Measurements from ENCODE around the gene STK31. TPM values are rescaled to one million over a fixed set of nuclear protein-coding genes. Genes with fewer than 3 reads are reported as not detected.
"Not testable (repeated sequence)": the region's sequence is repeated elsewhere in the genome, so short reads cannot be mapped to it uniquely, and the experiment has no call there.

STK31 gene
- total RNA-seq, 1 donor from 2014 or later = 1.0 TPM

GRCh38 chr7:23713285-23714149 is 3.5 kb downstream of the STK31 start:
- no peak for DNase-seq (ENCODE audit: low spot score)

DNA sequence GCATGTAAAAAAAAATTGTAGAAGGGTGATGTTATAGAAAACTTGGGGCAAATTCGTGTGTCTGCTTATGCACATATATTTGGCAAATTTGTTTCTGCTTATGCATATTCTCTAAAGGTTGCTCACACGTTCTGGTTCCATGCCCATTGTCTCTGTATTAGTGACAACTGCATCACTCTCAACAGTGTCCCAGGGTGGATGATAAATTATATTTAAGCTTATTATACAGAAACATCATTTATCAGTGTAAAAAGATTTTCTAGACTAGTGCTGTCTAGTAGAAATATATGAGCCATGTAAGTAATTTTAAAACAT is 4.1 kb downstream of the STK31 start:
- no peak for DNase-seq (ENCODE audit: low spot score)

DNA sequence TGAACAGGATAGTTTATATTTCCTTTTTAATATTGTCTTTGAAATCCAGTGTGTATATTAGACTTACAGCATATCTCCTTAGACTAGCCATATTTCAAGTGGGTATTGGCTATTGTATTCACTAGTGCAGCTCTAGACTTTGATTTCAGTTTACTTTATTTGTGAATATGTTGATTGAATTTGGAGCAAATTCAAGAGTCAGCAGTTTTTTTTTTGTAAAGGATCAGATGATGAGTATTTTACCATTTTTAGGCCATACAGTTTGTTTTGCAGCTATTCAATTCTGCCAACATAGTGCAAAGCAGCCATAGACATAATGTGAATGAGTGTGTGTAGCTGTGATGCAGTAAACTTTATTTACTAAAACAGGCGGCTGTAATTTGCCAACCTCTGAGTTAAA is 4.6 kb downstream of the STK31 start:
- no peak for DNase-seq (ENCODE audit: low spot score)

DNA sequence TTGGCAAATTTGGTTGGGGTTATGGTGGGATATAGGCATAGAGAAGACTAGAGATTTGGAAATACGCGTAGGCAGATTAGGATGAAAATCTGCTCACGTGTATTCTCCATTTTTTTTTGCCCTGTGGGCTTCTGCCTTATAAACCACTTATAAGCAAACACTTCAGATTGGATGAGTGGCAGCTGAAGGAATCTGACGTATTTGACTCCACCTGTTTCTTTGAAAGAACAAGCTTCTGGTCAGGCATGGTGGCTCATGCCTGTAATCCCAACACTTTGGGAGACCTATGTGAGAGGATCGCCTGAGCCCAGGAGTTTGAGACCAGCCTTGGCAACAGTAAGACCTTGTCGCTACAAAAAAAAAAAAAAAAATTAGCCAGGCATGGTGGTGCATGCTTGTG is 5.1 kb downstream of the STK31 start:
- DNase-seq (ENCODE audit: low spot score) = no peak

DNA sequence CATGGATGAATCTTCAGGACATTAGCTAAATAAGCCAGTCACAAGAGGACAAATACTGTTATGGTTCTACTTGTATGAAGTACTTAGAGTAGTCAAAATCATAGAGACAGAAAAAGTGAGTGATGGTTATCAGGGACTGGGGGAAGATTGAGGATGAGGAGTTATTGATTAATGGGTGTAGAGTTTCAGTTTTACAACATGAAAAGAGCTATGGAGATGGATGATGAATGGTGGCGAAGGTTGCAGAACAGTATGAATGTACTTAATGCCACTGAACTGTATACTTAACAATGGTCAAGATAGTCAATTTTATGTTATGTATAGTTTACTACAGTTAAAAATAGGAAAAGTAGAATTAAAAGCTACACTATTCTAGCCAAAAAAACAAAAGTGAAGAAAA is 7.8 kb downstream of the STK31 start:
- no peak for DNase-seq (ENCODE audit: low spot score)

- DNase-seq (ENCODE audit: low spot score) = no peak
These were observed 11.4 kb downstream of the STK31 start for GRCh38 chr7:23721456-23721855.

DNA sequence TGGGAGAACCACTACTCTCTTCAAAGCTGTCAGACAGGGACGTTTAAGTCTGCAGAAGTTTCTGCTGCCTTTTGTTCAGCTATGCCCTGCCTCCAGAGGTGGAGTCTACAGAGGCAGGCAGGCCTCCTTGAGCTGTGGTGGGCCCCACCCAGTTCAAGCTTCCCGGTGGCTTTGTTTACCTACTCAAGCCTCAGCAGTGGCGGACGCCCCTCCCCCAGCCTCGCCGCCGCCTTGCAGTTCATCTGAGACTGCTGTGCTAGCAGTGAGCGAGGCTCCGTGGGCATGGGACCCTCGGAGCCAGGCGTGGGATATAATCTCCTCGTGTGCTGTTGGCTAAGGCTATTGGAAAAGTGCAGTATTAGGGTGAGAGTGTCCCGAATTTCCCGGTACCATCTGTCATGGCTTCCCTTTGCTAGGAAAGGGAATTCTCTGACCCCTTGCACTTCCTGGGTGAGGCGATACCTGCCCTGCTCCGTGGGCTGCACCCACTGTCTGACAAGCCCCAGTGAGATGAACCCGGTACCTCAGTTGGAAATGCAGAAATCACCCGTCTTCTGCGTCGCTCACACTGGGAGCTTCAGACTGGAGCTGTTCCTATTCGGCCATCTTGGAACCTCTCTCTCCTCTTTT is 12.7 kb downstream of the STK31 start:
- peak; percentile 25 for DNase-seq (ENCODE audit: low spot score)

DNA sequence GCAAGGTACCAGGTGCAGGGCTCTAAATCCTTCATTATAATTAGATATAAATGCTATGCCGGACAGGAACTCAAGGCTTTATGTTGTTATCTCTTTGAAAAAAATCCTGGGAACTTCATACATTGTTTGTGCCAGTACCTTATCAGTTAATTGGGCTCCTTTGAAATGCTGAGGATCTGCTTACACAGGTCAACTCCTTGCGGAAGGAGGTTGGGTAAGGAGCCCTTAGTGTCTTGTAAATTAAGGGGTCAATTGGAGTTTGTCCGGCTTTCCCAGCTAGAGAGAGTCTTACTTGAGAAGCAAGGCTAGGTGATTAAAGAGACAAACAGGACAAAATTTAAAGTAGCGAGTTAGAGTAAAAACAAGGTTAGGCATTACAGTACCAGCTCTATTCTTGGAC is 14.1 kb downstream of the STK31 start:
- DNase-seq (ENCODE audit: low spot score) = not testable (repeated sequence)

GRCh38 chr7:23742051-23742450 is 32.0 kb downstream of the STK31 start:
- no peak for DNase-seq (ENCODE audit: low spot score)

- no peak for DNase-seq (ENCODE audit: low spot score)
These were observed 33.2 kb downstream of the STK31 start for GRCh38 chr7:23743226-23743625.

DNA sequence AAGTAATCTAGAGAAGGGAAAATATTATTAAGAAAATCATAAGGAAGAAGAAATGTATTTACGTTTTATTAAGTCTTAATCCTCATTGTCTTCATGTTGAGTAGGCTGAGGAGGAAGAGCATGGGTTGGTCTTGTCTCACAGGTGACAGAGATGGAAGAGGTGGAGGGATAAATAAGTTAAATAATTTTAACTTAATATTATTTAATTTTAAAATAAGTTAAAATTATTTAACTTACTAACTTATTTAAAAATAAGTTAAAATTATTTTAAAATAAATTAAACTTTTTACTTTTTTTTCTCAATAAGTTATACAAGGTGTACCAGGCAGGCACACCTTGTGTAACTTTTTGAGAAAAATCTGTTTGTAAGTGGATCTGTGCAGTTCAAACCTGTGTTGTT is 36.6 kb downstream of the STK31 start:
- no peak for DNase-seq (ENCODE audit: low spot score)

- DNase-seq (ENCODE audit: low spot score) = no peak
These were observed 41.8 kb downstream of the STK31 start for GRCh38 chr7:23751852-23752251.

DNA sequence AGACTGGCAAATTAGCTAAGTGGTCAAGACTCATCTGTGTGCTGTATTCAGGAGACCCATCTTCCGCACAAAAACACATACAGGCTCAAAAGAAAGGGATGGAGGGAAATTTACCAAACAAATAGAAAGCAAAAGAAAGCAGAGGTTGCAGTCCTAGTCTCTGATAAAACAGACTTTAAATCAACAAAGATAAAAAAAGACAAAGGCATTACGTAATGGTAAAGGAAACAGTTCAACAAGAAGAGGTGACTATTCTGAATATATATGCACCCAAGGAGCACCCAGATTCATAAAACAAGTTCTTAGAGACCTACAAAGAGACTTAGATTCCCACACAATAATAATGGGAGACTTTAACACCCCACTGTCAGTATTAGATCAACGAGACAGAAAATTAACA is 48.8 kb downstream of the STK31 start:
- not testable (repeated sequence) for DNase-seq (ENCODE audit: low spot score)

GRCh38 chr7:23759671-23760391 is 49.8 kb downstream of the STK31 start:
- no peak for DNase-seq (ENCODE audit: low spot score)

GRCh38 chr7:23765943-23766342 is 55.9 kb downstream of the STK31 start:
- no peak for DNase-seq (ENCODE audit: low spot score)

- no peak for DNase-seq (ENCODE audit: low spot score)
These were observed 57.5 kb downstream of the STK31 start for GRCh38 chr7:23767514-23767913.

DNA sequence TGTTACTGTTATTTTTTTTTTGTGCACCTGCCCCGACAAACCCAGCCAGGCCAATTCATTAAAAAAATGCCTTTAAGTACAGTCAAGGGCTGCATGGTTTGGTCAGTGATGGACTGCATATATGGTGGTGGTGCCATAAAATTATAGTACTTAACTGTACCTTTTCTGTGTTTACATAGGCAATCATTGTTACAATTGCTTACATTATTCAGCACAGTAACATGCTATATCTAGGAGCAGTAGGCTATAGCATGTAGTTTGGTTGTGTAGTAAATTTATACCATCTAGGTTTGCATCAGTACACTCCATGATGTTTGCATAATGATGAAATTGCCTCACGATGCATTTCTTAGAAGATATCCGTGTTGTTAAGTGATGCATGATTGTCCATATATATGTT is 58.0 kb downstream of the STK31 start:
- DNase-seq (ENCODE audit: low spot score) = no peak

- not testable (repeated sequence) for DNase-seq (ENCODE audit: low spot score)
These were observed 69.3 kb downstream of the STK31 start for GRCh38 chr7:23779185-23779800.

DNA sequence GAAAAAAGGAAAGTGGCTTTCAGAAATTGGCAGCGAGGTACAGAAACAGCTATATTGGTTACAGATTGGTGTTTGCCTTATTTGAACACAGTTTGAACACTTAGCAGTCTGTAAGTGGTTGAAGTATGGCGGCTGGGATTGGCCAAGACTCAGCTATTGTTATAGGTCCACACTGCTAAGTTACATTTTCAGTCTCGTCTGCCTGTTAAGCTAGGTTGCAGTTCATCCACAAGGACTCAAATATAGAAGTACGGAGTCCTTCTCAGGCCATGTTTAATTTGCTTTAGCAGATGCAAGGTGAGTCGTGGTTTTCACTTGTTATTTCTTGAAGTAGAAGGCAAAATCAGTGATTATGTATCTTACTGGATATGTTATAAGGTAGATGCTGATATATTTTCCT is 73.1 kb downstream of the STK31 start:
- no peak for DNase-seq (ENCODE audit: low spot score)

DNA sequence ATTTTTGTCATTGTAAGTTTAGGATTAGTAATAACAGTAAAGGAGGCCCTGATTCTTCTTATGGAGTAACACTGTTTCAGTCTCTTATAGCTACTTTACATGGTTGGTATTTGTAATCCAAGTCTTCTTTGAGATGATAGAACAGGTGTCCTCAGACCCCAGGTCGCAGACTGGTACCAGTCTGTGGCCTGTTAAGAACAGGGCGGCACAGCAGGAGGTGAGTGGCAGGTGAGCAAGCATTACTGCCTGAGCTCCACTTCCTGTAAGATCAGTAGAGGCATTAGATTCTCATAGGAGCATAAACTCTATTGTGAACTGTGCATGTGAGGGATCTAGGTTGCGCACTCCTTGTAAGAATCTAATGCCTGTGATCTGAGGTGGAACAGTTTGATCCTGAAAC is 77.3 kb downstream of the STK31 start:
- DNase-seq (ENCODE audit: low spot score) = no peak

- no peak for DNase-seq (ENCODE audit: low spot score)
These were observed 78.8 kb downstream of the STK31 start for GRCh38 chr7:23788843-23789242.

DNA sequence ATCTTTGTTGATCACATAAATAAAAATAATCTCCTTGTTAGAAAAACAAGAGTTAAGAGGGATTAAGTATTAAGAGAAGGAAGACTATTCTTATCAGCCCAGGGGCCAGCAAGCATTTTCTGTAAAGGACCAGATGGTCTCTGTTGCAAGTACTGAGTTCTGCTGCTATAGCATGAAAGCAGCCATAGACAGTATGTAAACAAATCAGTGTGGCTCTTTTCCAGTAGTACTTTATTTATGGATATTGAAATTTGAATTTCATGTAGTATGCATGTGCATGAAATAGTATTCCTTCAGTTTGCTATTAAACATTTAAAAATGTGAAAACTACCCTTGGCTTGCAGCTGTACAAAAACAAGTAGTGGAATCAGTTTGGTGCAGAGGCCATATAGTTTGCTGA is 81.7 kb downstream of the STK31 start:
- no peak for DNase-seq (ENCODE audit: low spot score)

Measured in mucosa of gallbladder (tissue), 1 donor.